GM18858 (cell line): ENCODE data around the gene SELENOP.
"Not testable (repeated sequence)": the region's sequence is repeated elsewhere in the genome, so short reads cannot be mapped to it uniquely, and the experiment has no call there.

Experiments
- ATAC-seq: cut with Tn5 transposase; IDR thresholded peaks from one replicate; pipeline ENCODE4 v1.9.1; 2021; ENCODE audit not compliant: unreplicated experiment

SELENOP gene

GRCh38 chr5:42826757-42827515 lies 15.2 kb upstream of the SELENOP start:
- no peak for ATAC-seq

GRCh38 chr5:42825422-42826148 lies 13.9 kb upstream of the SELENOP start:
- no peak for ATAC-seq

DNA sequence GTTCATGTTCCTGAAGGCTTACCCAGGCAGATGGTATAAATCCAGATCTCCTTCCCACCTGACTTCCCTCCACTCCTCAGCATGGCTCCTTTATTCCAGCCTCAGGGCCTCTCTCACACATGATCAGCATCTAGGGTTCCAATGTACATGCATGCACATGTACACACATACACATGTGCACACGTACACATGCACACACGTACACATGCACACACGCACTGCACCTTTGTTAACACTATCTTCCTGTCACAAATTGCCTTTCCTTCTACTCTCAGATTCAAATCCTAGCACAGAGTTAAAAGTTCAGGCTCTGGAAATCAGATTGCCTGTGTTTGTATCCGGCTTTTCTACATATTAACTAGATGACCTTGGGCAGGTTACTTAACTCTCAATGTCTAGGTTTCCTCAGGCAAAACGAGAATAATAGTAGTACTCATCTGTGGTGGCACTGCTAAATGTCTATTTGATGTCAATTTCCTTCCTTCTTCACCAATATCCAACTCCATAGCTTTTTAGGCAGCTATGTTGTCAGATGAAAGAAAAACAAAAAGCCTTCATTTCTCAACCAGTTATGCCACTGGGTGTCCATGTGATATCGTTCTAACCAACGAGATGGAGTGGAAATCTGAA lies 12.8 kb upstream of the SELENOP start:
- no peak for ATAC-seq

GRCh38 chr5:42822548-42822947 lies 10.9 kb upstream of the SELENOP start:
- ATAC-seq, result no peak

GRCh38 chr5:42819745-42820144 lies 8.1 kb upstream of the SELENOP start:
- no peak for ATAC-seq

- not testable (repeated sequence) for ATAC-seq
These were observed 4.9 kb upstream of the SELENOP start for GRCh38 chr5:42816546-42816945.

- no peak for ATAC-seq
These were observed 1.8 kb upstream of the SELENOP start for GRCh38 chr5:42813533-42813932.

GRCh38 chr5:42812620-42813019 lies 928 bp upstream of the SELENOP start:
- no peak for ATAC-seq

GRCh38 chr5:42810834-42811590 lies 680 bp downstream of the SELENOP start:
- ATAC-seq, result no peak

DNA sequence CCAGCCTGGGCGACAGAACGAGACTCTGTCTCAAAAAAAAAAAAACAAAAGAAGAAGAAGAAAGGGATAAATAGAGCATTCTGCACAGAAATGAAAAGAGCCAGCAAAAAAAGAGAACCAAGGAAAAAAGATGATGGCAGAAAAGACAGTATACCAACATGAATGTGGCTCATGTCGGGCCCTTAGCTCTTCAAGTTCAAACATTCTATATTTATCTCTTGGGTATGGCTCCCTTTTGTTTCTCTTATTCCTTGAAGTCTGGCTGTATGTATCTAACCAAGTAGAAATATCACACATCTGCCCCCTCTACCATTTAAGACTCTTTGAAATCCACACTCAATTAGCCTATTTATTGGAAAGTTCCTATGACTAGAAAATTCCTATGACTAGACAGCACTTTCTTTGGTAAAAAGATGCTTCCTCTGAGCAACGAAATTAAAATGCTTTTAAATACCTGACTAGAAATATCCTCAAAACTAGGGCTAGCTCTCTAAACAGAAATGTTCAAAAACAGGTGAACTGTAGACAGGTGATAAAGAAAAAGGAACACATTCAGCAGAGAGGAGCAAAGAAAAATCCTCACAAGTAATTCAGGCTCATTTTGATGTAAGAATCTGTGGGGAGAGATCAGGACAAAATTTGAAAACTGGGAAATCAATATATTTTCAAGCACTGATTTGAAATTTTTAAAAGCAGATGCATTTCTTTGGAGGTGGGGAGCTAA lies 2.6 kb downstream of the SELENOP start:
- ATAC-seq, result no peak

GRCh38 chr5:42807722-42808447 lies 3.8 kb downstream of the SELENOP start:
- no peak for ATAC-seq

DNA sequence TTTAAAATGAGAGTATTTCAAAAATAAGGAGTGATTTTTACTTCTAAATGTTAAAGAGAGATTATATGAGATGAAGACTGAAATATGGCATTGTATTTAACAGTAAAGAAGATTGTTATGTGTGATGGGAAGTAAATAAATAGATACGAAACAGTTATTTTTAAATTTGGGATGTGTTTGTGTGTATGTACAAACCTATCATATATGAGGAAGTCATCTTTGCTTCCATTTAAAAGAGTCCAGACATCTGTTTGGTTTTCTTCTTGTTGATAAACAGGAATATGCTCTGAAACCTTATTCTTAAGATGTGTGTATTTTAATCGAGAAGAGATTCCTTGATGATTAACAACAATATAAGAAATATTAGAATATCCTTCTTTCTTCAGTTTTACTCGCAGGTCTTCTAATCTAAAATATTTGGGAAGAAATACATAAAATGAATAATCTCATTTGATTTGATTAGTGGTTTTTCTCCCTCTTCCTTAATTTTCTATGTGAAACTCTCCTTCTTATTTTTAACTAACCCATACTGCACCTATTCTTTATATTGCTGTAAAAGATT lies 4.9 kb downstream of the SELENOP start:
- ATAC-seq, result no peak

GRCh38 chr5:42806004-42806700 lies 5.5 kb downstream of the SELENOP start:
- ATAC-seq, result no peak

- no peak for ATAC-seq
These were observed 6.9 kb downstream of the SELENOP start for GRCh38 chr5:42804717-42805339.

GRCh38 chr5:42801516-42802166 lies 10.1 kb downstream of the SELENOP start:
- ATAC-seq, result no peak

- no peak for ATAC-seq
These were observed 10.9 kb downstream of the SELENOP start for GRCh38 chr5:42800748-42801330.

GRCh38 chr5:42799668-42800114 lies 12.0 kb downstream of the SELENOP start:
- no peak for ATAC-seq

DNA sequence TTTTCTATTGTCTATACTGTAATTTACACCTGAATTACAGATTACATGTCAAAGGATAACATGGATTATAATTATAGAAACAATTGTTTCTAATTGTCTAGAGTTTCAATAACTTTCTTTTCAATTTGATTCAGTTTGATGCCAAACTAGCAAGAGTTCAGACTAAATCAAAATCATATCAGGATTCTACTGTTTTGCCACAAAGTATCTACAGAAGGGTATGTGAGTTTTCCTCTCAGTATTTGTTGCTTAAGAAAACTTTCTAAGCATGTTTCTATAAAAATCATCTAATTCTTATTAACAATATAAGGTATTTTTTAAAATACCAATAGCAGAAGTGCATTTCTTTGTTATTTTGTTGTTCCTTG lies 12.5 kb downstream of the SELENOP start:
- no peak for ATAC-seq
